Activated CD4-positive, CD25-positive, alpha-beta regulatory T cell treated with anti-CD3 and anti-CD28 coated beads, Interleukin-2, amount 50 U/mL, for 72 hours (primary cell): ENCODE results near the gene RALB.

Source experiments
- DNase-seq: peaks from one replicate; pipeline ENCODE4 v3.0.0; 2021

Gene RALB

DNA sequence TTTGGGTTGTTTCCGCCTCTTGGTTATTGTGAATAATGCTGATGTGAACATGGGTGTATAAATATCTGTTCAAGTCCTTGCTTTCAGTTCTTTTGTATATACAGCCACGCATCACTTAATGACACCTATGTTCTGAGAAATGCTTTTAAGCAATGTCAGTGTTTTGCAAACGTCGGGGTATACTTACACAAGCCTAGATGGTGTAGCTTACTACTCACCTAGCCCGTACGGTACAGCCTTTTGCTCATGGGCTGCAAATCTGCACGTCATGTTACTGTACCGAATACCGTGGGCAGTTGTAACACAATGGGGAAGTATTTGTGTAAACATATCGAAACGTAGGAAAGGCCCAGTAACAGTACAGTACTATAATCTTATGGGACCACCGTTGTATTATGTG lies 12.4 kb downstream of the RALB start:
- no peak for DNase-seq

DNA sequence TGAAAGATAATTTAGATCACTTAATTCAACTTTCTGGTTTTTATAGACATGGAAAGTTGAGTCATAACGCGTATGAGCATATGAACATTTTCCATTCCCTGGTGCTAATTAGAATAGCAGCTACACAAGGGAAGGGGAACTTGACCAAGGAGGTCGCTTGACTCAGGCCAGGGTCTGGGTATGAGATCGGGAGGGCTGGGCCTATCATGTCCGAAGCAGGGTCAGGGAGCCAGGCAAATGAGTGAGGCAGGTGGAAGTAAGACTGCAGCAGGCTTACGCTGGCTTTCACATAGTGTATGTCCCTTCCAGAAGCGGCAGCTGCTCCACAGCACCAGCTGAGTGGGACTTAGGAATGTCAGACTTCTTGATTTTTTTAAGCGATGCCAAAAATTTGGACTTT lies 14.7 kb downstream of the RALB start:
- no peak for DNase-seq

DNA sequence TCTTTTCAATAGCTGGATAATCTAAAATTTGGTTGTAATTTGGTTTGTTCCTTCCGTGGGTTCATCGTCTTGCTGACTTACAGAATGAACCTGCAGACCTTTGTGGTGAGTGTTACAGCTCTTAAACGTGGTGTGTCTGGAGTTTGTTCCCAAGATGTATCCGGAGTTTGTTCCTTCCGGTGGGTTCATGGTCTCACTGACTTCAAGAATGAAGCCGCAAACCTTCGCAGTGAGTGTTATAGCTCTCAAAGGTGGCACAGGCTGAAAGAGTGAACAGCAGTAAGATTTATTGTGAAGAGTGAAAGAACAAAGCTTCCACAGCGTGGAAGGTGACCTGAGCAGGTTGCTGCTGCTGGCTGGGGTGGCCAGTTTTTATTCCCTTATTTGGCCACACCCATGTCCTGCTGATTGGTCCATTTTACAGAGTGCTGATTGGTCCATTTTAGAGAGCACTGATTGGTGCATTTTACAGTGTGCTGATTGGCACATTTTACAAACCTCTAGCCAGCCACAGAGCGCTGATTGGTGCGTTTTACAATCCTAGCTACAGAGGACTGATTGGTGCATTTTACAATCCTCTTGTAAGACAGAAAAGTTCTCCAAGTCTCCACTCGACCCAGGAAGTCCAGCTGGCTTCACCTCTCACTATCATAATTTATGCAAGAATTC lies 16.6 kb downstream of the RALB start:
- no peak for DNase-seq

DNA sequence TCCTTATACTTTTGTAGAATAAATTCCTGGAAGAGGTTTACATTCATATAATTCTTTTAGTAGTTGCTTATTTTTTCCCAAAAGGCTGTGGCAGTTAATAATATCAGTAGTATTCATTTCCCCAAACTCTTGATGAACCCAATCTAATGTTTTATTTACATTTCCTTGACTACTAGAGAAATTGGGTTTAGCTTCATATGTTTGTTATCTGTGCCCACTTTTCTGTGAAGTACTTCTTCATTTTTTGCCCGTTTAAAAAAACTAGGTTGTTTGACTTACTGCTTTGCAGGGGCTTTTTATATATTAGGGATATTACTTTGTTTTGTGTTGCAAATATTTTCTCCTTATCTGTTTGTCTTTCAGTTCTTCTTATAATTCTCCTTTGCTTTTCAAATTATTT lies 17.2 kb downstream of the RALB start:
- DNase-seq: no peak

DNA sequence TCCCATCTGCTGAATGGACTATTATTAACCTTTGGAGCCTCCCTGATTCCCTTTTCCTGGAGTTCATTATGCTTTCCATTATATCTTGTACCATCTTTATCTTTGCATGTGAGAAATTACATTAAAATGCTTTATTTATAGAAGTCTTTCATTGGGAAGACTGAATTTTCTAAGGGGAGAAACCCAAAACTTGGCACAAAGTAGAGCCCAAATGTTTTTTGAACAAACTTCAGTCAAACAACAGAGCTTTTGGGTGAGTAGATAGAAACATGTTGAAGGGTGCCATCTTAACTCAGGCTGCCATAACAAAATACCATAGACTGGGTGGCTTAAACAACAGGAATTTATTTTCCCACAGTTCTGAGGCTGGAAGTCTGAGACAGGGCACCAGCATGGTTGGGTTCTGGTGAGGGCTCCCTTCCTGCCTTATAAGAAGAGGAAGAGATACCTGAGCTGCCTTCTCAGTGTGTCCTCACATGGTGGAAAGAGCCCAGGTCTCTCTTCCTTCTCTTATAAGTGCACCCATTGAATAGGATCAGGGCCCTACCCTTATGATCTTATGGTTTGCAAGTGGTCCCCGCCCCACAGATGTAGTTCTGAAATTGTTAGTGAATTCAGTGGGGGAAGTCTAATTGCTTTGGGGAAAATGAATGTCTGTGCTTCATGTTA lies 19.2 kb downstream of the RALB start:
- DNase-seq: no peak

DNA sequence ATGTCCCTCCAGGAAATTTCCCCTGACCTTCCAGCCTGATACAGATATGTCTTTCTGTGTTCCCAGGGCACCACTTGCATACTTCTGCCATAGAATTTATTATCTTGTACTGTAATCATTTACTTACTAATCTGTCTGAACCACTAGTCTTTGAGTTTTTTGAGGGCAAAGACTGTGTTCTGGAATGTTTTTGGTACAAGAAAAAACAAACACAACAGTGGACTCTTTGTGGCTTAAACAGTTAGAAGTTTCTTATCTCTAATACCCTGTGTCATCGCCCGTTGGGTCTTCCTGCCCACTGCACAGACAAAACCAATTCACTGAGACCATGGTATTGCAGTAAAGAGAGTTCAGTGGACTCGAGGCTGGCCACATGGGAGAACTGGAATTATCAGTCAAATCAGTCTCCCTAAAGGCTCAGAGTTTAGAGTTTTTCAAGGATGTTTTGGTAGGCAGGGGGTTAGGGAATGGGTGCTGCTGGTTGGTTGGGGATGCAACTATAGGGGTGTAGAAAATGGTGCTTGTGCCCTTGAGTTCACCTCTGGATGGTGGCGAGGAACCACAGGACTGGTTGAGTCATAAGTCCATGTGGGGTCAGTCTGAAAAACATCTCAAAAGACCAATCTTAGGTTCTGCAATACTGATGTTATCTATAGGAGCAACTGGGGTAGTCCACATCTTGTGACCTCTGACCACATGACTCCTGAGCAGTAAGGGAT lies 20.3 kb downstream of the RALB start:
- DNase-seq: no peak

DNA sequence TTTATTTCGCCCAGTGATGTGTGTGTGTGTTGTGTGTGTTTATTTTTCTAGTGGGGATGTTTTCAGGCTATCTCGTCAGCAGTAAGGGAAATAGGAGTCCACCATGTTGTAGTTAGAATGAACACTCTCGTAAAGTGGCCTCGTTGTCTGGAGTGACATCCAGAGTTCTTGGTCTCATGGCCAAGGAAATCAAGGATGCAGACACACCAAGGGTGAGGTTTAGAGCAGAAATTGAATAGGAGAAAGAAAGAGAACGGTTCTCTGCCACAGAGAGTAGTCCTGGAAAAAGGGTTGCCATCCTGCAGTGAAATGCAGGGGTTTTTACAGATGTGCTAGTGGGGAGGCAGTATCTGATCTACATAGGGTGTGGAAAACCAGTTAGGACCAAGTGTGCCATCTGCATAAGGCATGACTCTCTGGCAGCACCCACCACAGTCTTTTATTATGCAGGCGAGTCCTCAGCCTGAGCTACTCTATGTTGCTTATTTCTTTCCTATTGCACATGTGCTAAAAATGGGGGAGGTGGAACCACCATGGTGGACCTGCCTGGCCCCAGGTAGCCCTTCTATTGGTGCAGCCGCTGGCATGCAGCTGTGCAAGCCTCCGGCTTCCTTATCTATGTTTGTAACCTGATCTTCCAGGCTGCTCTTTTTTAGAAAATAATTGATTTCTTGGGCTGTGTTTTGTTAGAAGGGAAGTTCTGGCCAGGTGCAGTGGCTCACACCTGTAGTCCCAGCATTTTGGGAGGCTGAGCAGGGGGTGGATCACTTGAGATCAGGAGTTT lies 23.2 kb downstream of the RALB start:
- DNase-seq: no peak

DNA sequence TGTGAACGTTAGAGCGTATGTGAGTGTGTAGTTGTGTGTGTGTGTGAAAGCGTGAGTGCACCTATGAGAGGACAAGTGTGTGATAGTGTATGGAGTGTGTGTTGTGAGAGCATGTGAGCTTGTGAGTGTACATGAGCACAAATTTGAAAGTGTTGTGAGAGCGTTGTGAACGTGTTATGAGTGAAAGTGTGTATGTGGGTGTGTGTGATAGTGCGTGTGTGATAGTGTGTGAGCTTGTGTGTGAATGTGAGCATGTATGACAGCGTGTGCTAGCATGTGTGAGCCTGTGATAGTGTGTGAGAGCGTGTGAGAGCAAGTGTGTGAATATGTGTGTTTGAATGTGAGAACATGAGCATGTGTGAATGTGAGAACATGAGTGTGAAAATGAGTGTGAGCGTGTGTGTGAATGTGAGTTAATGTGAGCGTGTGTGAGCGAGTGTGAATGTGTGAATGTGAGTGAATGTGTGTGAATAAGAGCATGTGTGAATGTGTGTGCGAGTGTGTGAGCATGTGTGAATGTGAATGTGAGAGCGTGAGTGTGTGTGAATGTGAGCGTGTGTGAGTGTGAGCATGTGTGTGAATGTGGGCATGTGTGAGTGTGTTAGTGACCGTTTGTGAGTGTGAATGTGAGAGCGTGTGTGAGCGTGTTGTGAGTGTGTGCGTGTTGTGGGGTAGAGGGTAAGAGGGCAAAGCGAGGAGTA lies 25.0 kb downstream of the RALB start:
- no peak for DNase-seq

DNA sequence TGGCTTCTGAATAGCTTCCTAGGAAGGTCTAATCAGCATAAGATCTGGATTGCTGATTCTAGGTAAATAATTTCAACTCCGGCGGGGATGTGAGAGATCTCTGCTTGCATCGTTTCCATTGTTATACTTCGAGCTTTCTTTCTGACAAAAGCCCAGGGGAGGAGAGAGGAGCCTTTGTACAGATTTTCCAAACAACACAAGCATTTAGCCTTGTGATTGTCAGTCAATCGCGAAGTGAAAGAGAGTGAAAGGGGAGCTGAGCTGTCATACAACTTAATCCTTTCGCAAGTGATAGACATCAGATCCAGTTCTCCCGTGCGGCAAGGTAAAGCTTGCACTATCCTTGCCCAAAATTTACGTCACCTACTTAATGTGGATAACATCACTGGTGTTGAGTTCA lies 26.2 kb downstream of the RALB start:
- DNase-seq: no peak

DNA sequence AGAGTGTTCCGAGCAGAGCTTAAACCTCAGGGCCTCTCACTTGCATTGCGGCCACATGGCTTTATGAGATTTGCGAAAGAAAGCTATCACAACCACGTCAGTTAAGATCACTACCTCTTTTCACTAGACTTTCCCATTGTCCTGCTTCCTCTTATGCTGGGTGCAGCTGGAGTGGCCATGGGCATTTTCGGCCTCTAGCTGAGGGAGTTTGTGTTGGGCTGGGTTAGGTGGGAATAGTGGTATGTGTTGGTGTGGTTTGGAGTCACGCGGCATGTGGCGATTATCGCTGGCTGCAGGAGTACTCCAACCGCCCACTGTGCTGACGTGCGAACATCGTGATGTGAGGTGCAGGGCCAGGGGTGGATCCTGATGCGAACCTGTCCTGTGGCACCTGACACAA lies 27.1 kb downstream of the RALB start:
- no peak for DNase-seq

DNA sequence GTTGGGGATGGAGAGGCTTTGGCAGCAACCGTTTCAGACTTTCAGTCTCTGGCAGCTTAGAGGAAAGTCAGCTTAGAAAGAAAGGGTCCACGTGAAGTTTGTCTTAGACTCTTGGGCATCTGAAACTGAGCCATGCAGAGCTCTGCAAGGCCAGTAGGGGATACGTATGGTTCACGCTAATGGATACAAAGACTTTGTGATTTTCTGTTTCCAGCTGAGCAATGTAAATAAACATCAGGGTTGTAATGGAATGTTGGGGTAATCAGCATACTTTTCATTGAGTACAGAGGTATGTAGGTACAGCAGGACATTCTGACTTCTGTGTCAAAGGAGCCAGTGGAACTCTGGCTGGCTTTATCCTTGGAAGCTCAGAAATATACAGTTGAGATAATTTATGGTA lies 31.0 kb downstream of the RALB start:
- DNase-seq: no peak

DNA sequence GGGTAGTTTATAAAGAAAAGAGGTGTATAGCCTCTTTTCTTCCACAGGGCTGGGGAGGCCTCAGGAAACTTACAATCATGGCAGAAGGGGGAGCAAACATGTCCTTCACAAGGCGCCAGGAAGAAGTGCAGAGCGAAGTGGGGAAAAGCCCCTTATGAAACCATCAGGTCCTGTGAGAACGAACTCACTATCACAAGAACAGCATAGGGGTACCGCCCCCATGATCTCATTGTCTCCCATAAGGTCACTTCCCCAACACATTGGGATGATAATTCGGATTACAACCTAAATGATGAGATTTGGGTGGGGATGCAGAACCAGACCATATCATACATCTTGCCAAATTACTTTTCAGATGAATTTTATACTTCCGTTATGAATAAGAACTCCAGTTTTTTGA lies 32.4 kb downstream of the RALB start:
- no peak for DNase-seq

DNA sequence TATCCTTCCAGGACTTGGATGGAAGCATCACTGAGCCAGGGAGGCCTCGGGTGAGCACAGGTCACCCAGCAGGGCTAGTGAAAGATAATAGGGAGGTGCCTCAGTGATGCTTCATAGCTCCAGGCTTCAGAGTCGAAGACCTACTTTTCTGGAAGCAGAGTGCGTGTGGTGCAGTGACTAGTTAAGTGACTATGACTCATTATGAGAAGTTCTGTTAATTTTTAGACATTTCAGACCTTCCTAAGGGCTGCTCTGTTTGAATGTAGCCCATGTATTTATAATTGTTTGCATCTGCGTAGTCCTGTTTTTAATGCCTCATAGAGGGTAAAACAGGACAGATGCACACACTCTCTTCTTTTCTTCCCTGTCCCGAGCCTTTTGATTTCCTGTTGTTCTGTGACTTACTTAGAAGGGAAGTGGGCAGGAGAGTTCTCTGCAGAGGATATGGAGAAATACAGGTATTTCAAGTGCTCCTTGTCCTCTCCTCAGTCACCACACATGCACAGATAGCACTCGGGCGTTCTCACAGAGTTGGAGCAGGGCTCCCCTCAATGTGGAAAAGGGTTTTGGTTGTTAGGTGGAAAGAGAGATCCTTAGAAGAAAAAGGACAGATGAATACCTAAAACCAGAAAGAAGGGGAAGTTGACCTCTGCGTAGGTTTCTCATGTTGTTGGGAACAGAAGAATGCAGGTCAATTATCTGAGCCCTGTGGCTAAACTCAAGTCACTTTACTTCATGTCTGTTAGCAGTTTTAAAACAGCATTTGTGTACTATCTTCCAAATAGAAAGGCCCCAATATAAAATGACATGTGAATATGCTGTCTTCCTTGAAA lies 34.7 kb downstream of the RALB start:
- no peak for DNase-seq

DNA sequence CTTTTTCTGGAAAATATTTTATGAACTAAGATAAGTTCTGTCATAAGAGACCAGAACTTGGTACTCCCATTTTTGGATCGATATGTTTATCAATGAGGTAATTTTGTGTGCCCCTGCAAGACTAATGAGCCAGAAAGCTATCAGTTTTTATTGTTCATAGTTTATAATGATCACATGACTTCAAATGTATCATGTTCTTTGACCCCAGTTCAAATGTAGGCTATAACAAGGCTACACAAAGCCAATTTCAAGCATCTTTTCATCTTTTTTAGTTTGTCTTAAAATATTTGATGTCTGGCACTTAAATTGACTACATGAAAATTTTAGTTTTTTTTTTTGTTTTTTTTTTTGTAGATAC lies 35.3 kb downstream of the RALB start:
- DNase-seq: no peak

DNA sequence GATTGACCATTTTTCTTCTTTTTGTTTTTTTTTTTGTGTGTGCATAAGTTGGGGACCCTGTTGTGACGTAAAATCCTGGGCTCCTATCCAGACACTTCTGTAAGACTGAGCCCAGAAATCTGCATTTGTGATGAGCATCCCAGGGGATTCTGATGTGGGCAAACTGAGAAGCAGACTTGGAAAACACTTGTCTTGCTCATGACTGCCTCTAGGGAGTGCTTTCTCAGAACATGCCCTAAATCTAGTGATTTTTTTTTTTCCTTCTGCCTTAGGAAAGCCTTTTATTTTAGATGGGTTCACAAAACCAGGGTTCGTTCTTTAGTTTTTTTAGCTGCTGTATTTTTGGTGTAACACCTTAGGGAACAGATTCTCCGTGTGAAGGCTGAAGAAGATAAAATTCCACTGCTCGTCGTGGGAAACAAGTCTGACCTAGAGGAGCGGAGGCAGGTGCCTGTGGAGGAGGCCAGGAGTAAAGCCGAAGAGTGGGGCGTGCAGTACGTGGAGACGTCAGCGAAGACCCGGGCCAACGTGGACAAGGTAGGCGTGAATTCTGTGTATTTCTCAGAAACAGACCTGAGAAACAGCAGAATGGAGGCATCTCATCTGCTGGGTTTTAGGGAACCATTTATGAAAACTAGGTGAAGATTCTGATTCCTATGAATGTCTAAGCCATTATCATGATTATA lies 36.7 kb downstream of the RALB start:
- DNase-seq: no peak

DNA sequence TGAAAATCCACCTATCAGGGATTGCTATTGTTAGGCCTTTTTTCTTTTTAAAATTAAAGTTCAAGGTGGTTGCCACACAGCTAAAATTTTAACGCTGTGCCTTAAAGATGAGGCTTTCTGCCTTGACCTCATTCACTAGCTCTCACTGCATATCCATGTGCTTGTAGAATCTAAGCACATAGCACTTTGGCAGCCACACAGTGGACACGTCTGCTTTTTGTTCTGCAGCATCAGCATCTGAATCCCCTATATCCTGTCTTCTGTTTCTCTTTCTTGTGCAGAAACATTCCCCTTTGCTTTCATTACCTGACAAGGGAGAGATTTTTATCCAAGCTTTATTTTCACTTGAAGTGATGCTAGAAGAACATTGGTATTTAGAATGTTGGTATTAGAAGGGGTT lies 38.1 kb downstream of the RALB start:
- DNase-seq: no peak

DNA sequence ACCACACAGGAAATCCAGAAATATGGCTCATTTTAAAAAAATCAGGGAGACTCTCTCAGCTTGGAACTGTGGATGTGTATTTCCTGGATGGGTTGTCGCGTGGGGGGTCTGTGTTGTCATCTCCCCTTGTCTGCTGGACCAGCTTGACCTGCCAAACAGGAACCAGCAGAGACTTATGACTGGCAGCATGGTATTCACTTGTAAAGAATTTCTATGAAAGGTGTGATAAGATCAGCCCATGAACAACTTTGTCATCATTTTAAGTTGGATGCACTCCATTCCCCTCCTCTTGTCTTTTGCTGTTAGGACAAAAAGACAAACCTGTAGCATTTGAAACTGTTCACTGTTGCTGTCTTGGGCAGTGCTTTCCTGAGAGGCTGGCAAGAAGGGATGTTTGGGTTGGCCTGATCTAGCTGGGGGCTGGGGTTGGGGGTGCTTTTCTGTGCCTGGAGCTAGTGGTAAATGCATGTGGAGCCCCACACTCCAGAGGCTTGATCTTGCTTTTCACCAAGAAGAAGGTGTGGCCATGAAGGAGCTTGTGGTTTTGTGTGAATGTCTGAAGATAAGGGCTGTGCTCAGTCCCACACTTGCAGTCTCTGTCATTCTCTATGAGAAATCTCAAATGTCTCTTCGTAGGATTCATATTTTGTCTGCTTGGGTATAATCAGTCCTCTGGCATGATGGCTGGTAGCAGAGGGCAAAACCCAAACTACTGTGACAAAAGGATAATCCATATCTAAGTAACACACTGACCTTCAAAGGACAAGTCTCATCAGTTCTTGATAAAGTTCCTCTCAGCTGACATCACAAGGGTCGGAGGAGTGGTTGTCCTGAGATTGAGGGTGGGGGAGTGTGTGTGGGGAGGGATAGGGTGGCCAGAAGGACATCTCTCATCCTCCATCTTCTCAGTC lies 39.0 kb downstream of the RALB start:
- no peak for DNase-seq

DNA sequence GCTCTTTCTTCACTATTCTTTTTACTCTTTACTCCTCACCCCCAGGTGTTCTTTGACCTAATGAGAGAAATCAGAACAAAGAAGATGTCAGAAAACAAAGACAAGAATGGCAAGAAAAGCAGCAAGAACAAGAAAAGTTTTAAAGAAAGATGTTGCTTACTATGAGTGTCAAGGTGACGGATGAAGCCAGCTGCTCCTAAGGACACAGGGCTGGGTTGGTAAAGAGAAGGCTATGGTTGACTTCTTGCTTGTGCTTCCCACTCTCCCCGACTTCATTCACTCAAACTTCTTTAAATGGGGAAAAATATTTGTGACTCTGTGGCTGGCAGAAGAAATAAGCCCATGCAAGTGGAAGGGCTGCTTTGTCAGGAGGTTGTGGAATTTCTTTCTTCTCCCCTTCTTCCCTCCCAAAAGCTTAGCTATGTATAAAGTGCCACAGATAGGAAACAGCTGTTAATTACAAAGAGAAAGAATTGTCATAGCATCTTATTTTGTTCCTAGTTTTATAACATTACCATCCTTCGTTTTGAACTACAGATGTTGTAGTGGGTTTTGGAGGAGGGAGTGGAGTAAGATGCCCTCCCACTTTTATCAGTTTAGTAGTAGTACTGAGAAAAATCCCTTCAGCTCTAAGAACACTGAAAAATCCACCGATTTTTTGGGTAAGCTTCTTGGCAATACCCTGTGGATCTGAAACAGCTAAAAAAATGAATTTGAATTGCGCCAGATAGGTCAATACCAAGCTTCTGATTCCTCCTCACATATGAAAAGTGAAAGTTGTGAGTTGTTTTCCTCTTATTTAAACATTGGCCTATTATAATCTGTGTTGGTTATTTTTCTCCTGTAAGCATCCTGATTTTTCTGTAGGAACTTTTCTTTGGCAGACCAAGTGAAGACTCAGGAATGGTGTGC lies 40.7 kb downstream of the RALB start:
- no peak for DNase-seq

DNA sequence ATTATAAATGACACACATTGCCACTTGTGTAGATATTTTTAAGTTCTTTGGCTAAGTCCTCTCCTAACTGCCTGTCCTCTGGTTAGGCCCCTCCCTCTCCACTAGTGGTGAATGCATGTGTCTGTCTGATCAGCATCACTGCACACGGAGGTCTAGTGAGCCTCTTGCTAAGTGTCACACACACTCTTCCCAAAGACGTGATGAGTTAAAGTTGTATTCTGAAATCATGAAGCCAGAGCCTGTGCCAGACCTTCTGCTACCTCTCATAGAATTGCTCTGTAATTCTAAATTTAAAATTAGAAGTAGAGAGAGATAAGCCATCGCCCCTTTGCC lies 41.3 kb downstream of the RALB start:
- DNase-seq: no peak
